ENCODE measurements around the gene COG7. TPM values are rescaled to one million over a fixed set of nuclear protein-coding genes. Genes with fewer than 3 reads are reported as not detected.
"Not testable (repeated sequence)": the region's sequence is repeated elsewhere in the genome, so short reads cannot be mapped to it uniquely, and the experiment has no call there.

The COG7 gene
- total and polyA plus RNA-seq, 5 donors = 11.7 to 13.8 (median 13.0) TPM

- intact Hi-C loops (cut with DNase I) = no loop called here
- no peak overlapping the region for H3K4me3 ChIP-seq (ENCODE audit: low read length)
- no peak for ATAC-seq
- WGBS = 93% methylated on average over 1 of the region's 1 CpG
- no peaks in the 10 kb centered on the region for H3K27me3 ChIP-seq (ENCODE audit: control insufficient read depth, insufficient read depth)
- no peak overlapping the region for H3K27ac ChIP-seq (ENCODE audit: low read length)
- no peaks in the 10 kb centered on the region for H3K9me3 ChIP-seq (ENCODE audit: control insufficient read depth, low read length)
- DNase-seq = no peak
- H3K4me1 ChIP-seq (ENCODE audit: control insufficient read depth, insufficient read depth, low read length) = no peaks in the 10 kb centered on the region
Measured at GRCh38 chr16:23476289-23476688, 23.3 kb upstream of the COG7 start.

- intact Hi-C loops (cut with DNase I) = no loop called here
- Histone ChIP-seq H3K27me3 (ENCODE audit: control insufficient read depth, insufficient read depth) (no peaks in the 10 kb centered on the region), H3K9me3 (ENCODE audit: control insufficient read depth, low read length) (no peaks in the 10 kb centered on the region), H3K4me3 (ENCODE audit: low read length) (no peak overlapping the region), H3K27ac (ENCODE audit: low read length) (no peak overlapping the region), H3K4me1 (ENCODE audit: control insufficient read depth, insufficient read depth, low read length) (peaks cover 3% of the 10 kb centered on the region)
- 60% methylated on average over 6 of the region's 6 CpGs for WGBS
- ATAC-seq (no peak), DNase-seq (no peak)
Measured at GRCh38 chr16:23469814-23470213, 16.8 kb upstream of the COG7 start.

- intact Hi-C loops (cut with DNase I) = no loop called here
- H3K27me3 ChIP-seq (ENCODE audit: control insufficient read depth, insufficient read depth) = no peaks in the 10 kb centered on the region
- no peak overlapping the region for H3K4me3 ChIP-seq (ENCODE audit: low read length)
- 81% methylated on average over 4 of the region's 4 CpGs for WGBS
- H3K9me3 ChIP-seq (ENCODE audit: control insufficient read depth, low read length) = no peaks in the 10 kb centered on the region
- ATAC-seq (peak in 1 of 2 donors; percentile 17), DNase-seq (no peak)
- H3K4me1 ChIP-seq (ENCODE audit: control insufficient read depth, insufficient read depth, low read length) = peaks cover 5% of the 10 kb centered on the region
- H3K27ac ChIP-seq (ENCODE audit: low read length) = no peak overlapping the region
Measured at GRCh38 chr16:23466162-23466885, 13.3 kb upstream of the COG7 start.

- no peaks in the 10 kb centered on the region for H3K9me3 ChIP-seq (ENCODE audit: control insufficient read depth, low read length)
- 84% methylated on average over 2 of the region's 2 CpGs for WGBS
- peaks cover 5% of the 10 kb centered on the region for H3K4me1 ChIP-seq (ENCODE audit: control insufficient read depth, insufficient read depth, low read length)
- H3K27me3 ChIP-seq (ENCODE audit: control insufficient read depth, insufficient read depth) = no peaks in the 10 kb centered on the region
- no peak for ATAC-seq
- intact Hi-C loops (cut with DNase I) = no loop called here
- no peak overlapping the region for H3K27ac ChIP-seq (ENCODE audit: low read length)
- H3K4me3 ChIP-seq (ENCODE audit: low read length) = no peak overlapping the region
- no peak for DNase-seq
Measured at GRCh38 chr16:23465179-23465578, 12.2 kb upstream of the COG7 start.

GRCh38 chr16:23464196-23464595 lies 11.2 kb upstream of the COG7 start:
- Histone ChIP-seq H3K9me3 (ENCODE audit: control insufficient read depth, low read length) (no peaks in the 10 kb centered on the region), H3K27ac (ENCODE audit: low read length) (no peak overlapping the region), H3K4me3 (ENCODE audit: low read length) (no peak overlapping the region), H3K4me1 (ENCODE audit: control insufficient read depth, insufficient read depth, low read length) (peaks cover 5% of the 10 kb centered on the region), H3K27me3 (ENCODE audit: control insufficient read depth, insufficient read depth) (no peaks in the 10 kb centered on the region)
- 54% methylated on average over 1 of the region's 1 CpG for WGBS
- DNase-seq = no peak
- ATAC-seq = peak in 1 of 2 donors; percentile 13
- intact Hi-C loops (cut with DNase I) = no loop called here

- ATAC-seq (peak; percentile 84 to 90), DNase-seq (peak; percentile 91 to 96 (median 94))
- 20% methylated on average over 5 of the region's 6 CpGs for WGBS
- H3K9me3 ChIP-seq (ENCODE audit: control insufficient read depth, low read length); H3K4me3 ChIP-seq (ENCODE audit: low read length); intact Hi-C loops (cut with DNase I); H3K27me3 ChIP-seq (ENCODE audit: control insufficient read depth, insufficient read depth); H3K4me1 ChIP-seq (ENCODE audit: control insufficient read depth, insufficient read depth, low read length); H3K27ac ChIP-seq (ENCODE audit: low read length): not testable (repeated sequence)
Measured at GRCh38 chr16:23462994-23463393, 10.0 kb upstream of the COG7 start.

DNA sequence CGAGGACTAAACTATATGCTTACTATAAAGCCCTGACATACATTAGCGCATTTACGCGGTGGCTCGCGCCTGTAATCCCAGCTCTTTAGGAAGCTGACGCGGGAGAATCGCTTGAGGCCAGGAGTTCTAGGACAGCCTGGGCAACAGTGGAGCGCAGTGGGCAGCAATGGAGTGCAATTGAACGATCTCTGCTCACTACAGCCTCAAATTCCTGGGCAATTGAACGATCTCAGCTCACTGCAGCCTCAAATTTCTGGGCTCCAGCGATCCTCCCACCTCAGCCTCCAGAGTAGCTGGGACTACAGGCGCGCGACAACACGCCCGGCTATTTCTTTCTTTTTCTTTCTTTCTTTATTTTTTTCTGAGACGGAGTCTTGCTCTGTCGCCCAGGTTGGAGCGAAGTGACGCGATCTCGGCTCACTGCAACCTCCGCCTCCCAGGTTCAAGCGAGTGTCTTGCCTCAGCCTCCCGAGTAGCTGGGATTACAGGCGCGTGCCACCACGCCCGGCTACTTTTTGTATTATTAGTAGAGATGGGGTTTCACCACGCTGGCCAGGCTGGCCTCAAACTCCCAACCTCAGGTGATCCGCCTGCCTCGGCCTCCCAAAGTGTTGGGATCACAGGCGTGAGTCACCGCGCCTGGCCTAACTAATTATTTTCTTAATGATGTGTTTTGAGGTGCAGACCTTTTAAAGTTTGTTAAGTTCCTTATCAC lies 506 bp upstream of the COG7 start:
- Histone ChIP-seq H3K27me3 (ENCODE audit: control insufficient read depth, insufficient read depth) (no peaks in the 10 kb centered on the region), H3K4me3 (ENCODE audit: low read length) (peak overlapping the region; percentile 77), H3K27ac (ENCODE audit: low read length) (no peak overlapping the region), H3K4me1 (ENCODE audit: control insufficient read depth, insufficient read depth, low read length) (no peaks in the 10 kb centered on the region), H3K9me3 (ENCODE audit: control insufficient read depth, low read length) (no peaks in the 10 kb centered on the region)
- intact Hi-C loops (cut with DNase I) = no loop called here
- ATAC-seq = no peak
- WGBS = 55% methylated on average over 37 of the region's 37 CpGs
- no peak for DNase-seq

DNA sequence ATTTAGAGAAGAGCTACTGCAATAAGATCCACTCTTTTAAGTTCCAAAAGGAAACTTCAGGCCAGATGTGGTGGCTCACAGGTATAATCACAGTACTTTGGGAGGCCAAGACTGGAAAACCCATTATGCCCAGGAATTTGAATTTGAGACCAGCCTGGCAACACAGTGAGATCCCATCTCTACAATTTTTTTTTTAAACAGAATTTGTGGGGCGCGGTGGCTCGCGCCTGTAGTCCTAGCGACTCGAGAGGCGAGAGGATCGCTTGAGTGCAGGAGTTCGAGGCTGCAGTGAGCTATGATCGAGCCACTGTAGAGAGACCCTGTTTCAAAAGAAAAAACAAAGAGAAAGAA lies 793 bp downstream of the COG7 start:
- Histone ChIP-seq H3K4me3 (ENCODE audit: low read length) (peak overlapping the region; percentile 77), H3K4me1 (ENCODE audit: control insufficient read depth, insufficient read depth, low read length) (no peaks in the 10 kb centered on the region), H3K27ac (ENCODE audit: low read length) (no peak overlapping the region), H3K9me3 (ENCODE audit: control insufficient read depth, low read length) (no peaks in the 10 kb centered on the region), H3K27me3 (ENCODE audit: control insufficient read depth, insufficient read depth) (no peaks in the 10 kb centered on the region)
- DNase-seq (no peak), ATAC-seq (peak in 1 of 2 donors; percentile 4)
- intact Hi-C loops (cut with DNase I) = no loop called here
- WGBS = 7% methylated on average over 10 of the region's 10 CpGs

DNA sequence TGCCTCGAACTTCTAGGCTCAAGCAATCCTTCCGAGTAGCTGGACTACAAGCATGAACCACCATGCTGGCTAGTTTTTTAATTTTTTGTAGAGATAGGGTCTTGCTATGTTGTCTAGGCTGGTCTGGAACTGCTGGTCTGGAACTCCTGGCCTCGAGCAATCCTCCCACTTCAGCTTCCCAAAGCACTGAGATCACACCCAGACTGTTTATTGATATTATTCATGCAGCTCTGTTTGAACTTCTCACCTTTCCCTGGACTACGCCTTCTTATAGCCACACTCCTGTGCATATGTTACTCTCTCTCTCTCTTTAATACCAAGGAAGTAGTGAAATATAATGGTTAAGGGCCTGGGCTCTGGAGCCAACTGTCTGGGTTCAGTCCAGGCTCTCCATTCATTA lies 4.6 kb downstream of the COG7 start:
- no peak for ATAC-seq
- Histone ChIP-seq H3K4me3 (ENCODE audit: low read length) (no peak overlapping the region), H3K27ac (ENCODE audit: low read length) (no peak overlapping the region), H3K27me3 (ENCODE audit: control insufficient read depth, insufficient read depth) (no peaks in the 10 kb centered on the region), H3K9me3 (ENCODE audit: control insufficient read depth, low read length) (no peaks in the 10 kb centered on the region), H3K4me1 (ENCODE audit: control insufficient read depth, insufficient read depth, low read length) (no peaks in the 10 kb centered on the region)
- intact Hi-C loops (cut with DNase I) = no loop called here
- no peak for DNase-seq
- WGBS = 81% methylated on average over 4 of the region's 4 CpGs

- not testable (repeated sequence) for H3K4me3 ChIP-seq (ENCODE audit: low read length); H3K4me1 ChIP-seq (ENCODE audit: control insufficient read depth, insufficient read depth, low read length); H3K27ac ChIP-seq (ENCODE audit: low read length); DNase-seq; ATAC-seq; H3K9me3 ChIP-seq (ENCODE audit: control insufficient read depth, low read length); H3K27me3 ChIP-seq (ENCODE audit: control insufficient read depth, insufficient read depth)
- 95% methylated on average over 7 of the region's 7 CpGs for WGBS
- intact Hi-C loops (cut with DNase I) = loop anchor here in 1 of 4 donors (10.0 kb wide), 1 partner anchor 533 kb away; no protein-coding TSS in a partner anchor
Measured at GRCh38 chr16:23437542-23437941, 15.4 kb downstream of the COG7 start.

- Histone ChIP-seq H3K4me1 (ENCODE audit: control insufficient read depth, insufficient read depth, low read length) (no peaks in the 10 kb centered on the region), H3K27ac (ENCODE audit: low read length) (no peak overlapping the region), H3K9me3 (ENCODE audit: control insufficient read depth, low read length) (no peaks in the 10 kb centered on the region), H3K27me3 (ENCODE audit: control insufficient read depth, insufficient read depth) (no peaks in the 10 kb centered on the region), H3K4me3 (ENCODE audit: low read length) (no peak overlapping the region)
- DNase-seq (no peak), ATAC-seq (no peak)
- WGBS = 93% methylated on average over 4 of the region's 4 CpGs
- intact Hi-C loops (cut with DNase I) = loop anchor here in 1 of 4 donors (10.0 kb wide), 1 partner anchor 532 kb away; no protein-coding TSS in a partner anchor
Measured at GRCh38 chr16:23436951-23437350, 16.0 kb downstream of the COG7 start.

Data from right cardiac atrium (tissue), 5 donors.